HEK293 (cell line): ENCODE results near the gene SLC12A3.

ENCODE experiments used
- CTCF ChIA-PET: fragments of 350-600 bp; formaldehyde crosslinking; extraction: SDS; loops from one replicate; lab custom pipeline; 2021; ENCODE audit warnings: antibody characterized with exemption; lab: Yijun Ruan, JAX
- POLR2A ChIA-PET: fragments of 300-600 bp; formaldehyde crosslinking; extraction: SDS; loops from one replicate; lab custom pipeline; 2020; ENCODE audit warnings: antibody characterized with exemption, inconsistent platforms; lab: Yijun Ruan, JAX
- H3K27ac ChIP-seq: fragments of 200-500 bp; sonication (Bioruptor generic); 2 replicates; pipeline ENCODE4 v1.5.1; 2014; ENCODE audit warnings: low read depth, low read length, control low read depth, inconsistent platforms; ENCODE audit errors: extremely low read depth
- H3K36me3 ChIP-seq, 2 experiments: fragments of 200-500 bp in 1 of 2; sonication (Bioruptor generic) in 1 of 2; 1 replicate in 1 of 2; 2 replicates in 1 of 2; pipeline ENCODE4 v1.5.1; 2014 to 2017; ENCODE audit warnings: inconsistent platforms in 2 of 2, low read length in 2 of 2; ENCODE audit not compliant: control insufficient read depth in 2 of 2, insufficient read depth in 1 of 2
- H3K4me1 ChIP-seq: fragments of 200-500 bp; sonication (Bioruptor generic); 2 replicates; pipeline ENCODE4 v1.5.1; 2014; ENCODE audit warnings: mild to moderate bottlenecking, low read length, inconsistent platforms; ENCODE audit not compliant: control insufficient read depth, insufficient read depth
- H3K4me3 ChIP-seq: 2 replicates; pipeline ENCODE4 v1.5.1; 2011; ENCODE audit warnings: low read depth, mild to moderate bottlenecking, control low read depth, low read length, moderate library complexity
- H3K9me3 ChIP-seq: fragments of 200-500 bp; sonication (Bioruptor generic); 2 replicates; pipeline ENCODE4 v1.5.1; 2014; ENCODE audit warnings: low read depth, low read length, inconsistent platforms; ENCODE audit not compliant: control insufficient read depth, insufficient read depth
- ATF2 ChIP-seq: fragments of 450-650 bp; formaldehyde crosslinking; IDR thresholded peaks from 2 replicates; pipeline ENCODE4 v1.5.1; 2016; ENCODE audit warnings: missing biosample characterization, missing genetic modification characterization, low read depth
- GFI1B ChIP-seq: fragments of 450-650 bp; formaldehyde crosslinking; IDR thresholded peaks from 2 replicates; pipeline ENCODE4 v1.5.1; 2016; ENCODE audit warnings: missing biosample characterization, missing genetic modification characterization
- GLI2 ChIP-seq: fragments of 450-650 bp; formaldehyde crosslinking; IDR thresholded peaks from 2 replicates; pipeline ENCODE4; 2017; ENCODE audit warnings: missing biosample characterization, missing genetic modification characterization, low read depth, borderline replicate concordance
- GLIS2 ChIP-seq: fragments of 450-650 bp; formaldehyde crosslinking; IDR thresholded peaks from 2 replicates; pipeline ENCODE4 v1.5.1; 2016; ENCODE audit warnings: missing biosample characterization, missing genetic modification characterization
- HOXA7 ChIP-seq: sonication (generic); formaldehyde crosslinking; IDR thresholded peaks from 2 replicates; pipeline ENCODE4 v1.8.1; 2022; ENCODE audit warnings: missing genetic modification reagents, borderline replicate concordance
- KLF1 ChIP-seq: fragments of 450-650 bp; formaldehyde crosslinking; IDR thresholded peaks from 2 replicates; pipeline ENCODE4 v1.5.1; 2016; ENCODE audit warnings: missing biosample characterization, missing genetic modification characterization
- KLF10 ChIP-seq: fragments of 450-650 bp; IDR thresholded peaks from 2 replicates; pipeline ENCODE4 v1.5.1; 2018; ENCODE audit warnings: missing biosample characterization, mild to moderate bottlenecking, missing genetic modification characterization
- REPIN1 ChIP-seq: fragments of 450-650 bp; formaldehyde crosslinking; IDR thresholded peaks from 2 replicates; pipeline ENCODE4 v1.5.1; 2017; ENCODE audit warnings: missing biosample characterization, missing genetic modification characterization, low read depth
- SCRT1 ChIP-seq: fragments of 450-650 bp; formaldehyde crosslinking; IDR thresholded peaks from 2 replicates; pipeline ENCODE4 v1.5.1; 2016; ENCODE audit warnings: missing biosample characterization, missing genetic modification characterization, borderline replicate concordance
- SP7 ChIP-seq: fragments of 450-650 bp; formaldehyde crosslinking; IDR thresholded peaks from 2 replicates; pipeline ENCODE4 v1.5.1; 2016; ENCODE audit warnings: missing biosample characterization, missing genetic modification characterization
- ZBTB11 ChIP-seq: fragments of 450-650 bp; formaldehyde crosslinking; conservative IDR thresholded peaks from 2 replicates; pipeline ENCODE4 v1.5.1; 2016; ENCODE audit warnings: low read depth, missing biosample characterization, missing genetic modification characterization
- ZBTB20 ChIP-seq: fragments of 450-650 bp; formaldehyde crosslinking; IDR thresholded peaks from 2 replicates; pipeline ENCODE4 v1.5.1; 2016; ENCODE audit warnings: missing biosample characterization, missing genetic modification characterization
- ZFP69B ChIP-seq: fragments of 450-650 bp; formaldehyde crosslinking; IDR thresholded peaks from 2 replicates; pipeline ENCODE4 v1.5.1; 2016; ENCODE audit warnings: missing biosample characterization, missing genetic modification characterization
- ZNF155 ChIP-seq: fragments of 450-650 bp; formaldehyde crosslinking; IDR thresholded peaks from 2 replicates; pipeline ENCODE4 v1.5.1; 2016; ENCODE audit warnings: missing biosample characterization, missing genetic modification characterization
- ZNF2 ChIP-seq: fragments of 450-650 bp; formaldehyde crosslinking; IDR thresholded peaks from 2 replicates; pipeline ENCODE4 v1.5.1; 2016; ENCODE audit warnings: missing biosample characterization, missing genetic modification characterization
- ZNF324 ChIP-seq: fragments of 450-650 bp; formaldehyde crosslinking; IDR thresholded peaks from 2 replicates; pipeline ENCODE4 v1.5.1; 2016; ENCODE audit warnings: missing biosample characterization, missing genetic modification characterization
- ZNF37A ChIP-seq: fragments of 450-650 bp; IDR thresholded peaks from 2 replicates; pipeline ENCODE4 v1.5.1; 2018; ENCODE audit warnings: missing biosample characterization, missing genetic modification characterization
- ZNF426 ChIP-seq: fragments of 450-650 bp; formaldehyde crosslinking; IDR thresholded peaks from 2 replicates; pipeline ENCODE4 v1.5.1; 2017; ENCODE audit warnings: missing biosample characterization, missing genetic modification characterization, mild to moderate bottlenecking, inconsistent platforms, moderate library complexity
- ZNF48 ChIP-seq: fragments of 450-650 bp; formaldehyde crosslinking; IDR thresholded peaks from 2 replicates; pipeline ENCODE4 v1.5.1; 2016; ENCODE audit warnings: missing biosample characterization, missing genetic modification characterization
- ZNF544 ChIP-seq: fragments of 450-650 bp; formaldehyde crosslinking; IDR thresholded peaks from 2 replicates; pipeline ENCODE4 v1.5.0; 2017; ENCODE audit warnings: missing biosample characterization, missing genetic modification characterization
- ZNF555 ChIP-seq: fragments of 450-650 bp; formaldehyde crosslinking; conservative IDR thresholded peaks from 2 replicates; pipeline ENCODE4 v1.5.1; 2017; ENCODE audit warnings: missing biosample characterization, mild to moderate bottlenecking, missing genetic modification characterization, inconsistent platforms
- ZNF629 ChIP-seq: fragments of 450-650 bp; formaldehyde crosslinking; IDR thresholded peaks from 2 replicates; pipeline ENCODE4 v1.5.1; 2017; ENCODE audit warnings: missing biosample characterization, missing genetic modification characterization
- ZNF654 ChIP-seq: fragments of 450-650 bp; formaldehyde crosslinking; IDR thresholded peaks from 2 replicates; pipeline ENCODE4 v1.5.1; 2016; ENCODE audit warnings: low read depth, missing biosample characterization, missing genetic modification characterization
- ZNF664 ChIP-seq: fragments of 450-650 bp; formaldehyde crosslinking; IDR thresholded peaks from 2 replicates; pipeline ENCODE4 v1.5.1; 2016; ENCODE audit warnings: missing biosample characterization, missing genetic modification characterization
- ZNF843 ChIP-seq: fragments of 450-650 bp; formaldehyde crosslinking; IDR thresholded peaks from 2 replicates; pipeline ENCODE4 v1.5.1; 2016; ENCODE audit warnings: missing biosample characterization, missing genetic modification characterization

SLC12A3 gene

DNA sequence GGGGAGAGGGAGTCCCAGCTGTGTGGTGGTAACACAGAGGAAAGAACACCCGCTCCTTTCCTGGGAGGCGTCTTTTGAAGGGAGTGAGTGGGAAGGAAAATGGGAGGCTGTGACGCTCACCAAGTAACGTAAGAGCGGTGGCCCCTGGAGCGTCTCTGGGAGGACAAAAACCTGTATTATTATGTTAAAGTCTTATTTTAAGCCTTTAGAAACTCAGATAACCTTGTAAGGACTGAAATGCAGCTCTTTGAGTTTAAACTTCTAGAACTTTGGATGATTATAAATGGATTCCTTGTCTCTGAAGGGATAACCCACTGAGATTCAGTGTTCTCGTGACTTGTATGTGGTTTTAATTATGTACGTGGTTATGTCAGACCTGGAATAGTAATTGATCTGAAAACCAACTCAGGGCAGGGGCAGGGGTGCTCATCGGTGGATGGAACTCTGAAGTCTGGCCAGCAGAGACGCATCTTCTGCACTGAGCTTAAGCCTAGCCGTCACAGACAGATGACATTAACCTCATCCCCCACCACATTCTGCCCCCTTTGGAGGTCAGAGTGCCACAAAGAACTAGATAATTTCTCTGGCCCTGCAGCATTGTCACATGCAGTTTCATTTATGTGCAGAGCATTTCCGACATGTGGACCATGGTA, 41.8 kb upstream of the SLC12A3 start:
- Histone ChIP-seq H3K36me3 (peaks cover 16 to 57% of the 10 kb centered on the region in 2 experiments), H3K9me3 (no peaks in the 10 kb centered on the region), H3K4me3 (no peak overlapping the region), H3K27ac (no peak overlapping the region), H3K4me1 (no peaks in the 10 kb centered on the region)
- ChIA-PET POLR2A (no interaction called here), CTCF (no interaction called here)
- TF ChIP-seq HOXA7 (no peak), ZNF37A (no peak), ZFP69B (tag by site-specific recombination) (no peak)

- ChIA-PET CTCF (interaction anchor here (0.6 to 0.8 kb wide), 5 partner anchors 10 to 82 kb away, joined by 3 to 7 read pairs (median 3); no protein-coding TSS in a partner anchor), POLR2A (no interaction called here)
- TF ChIP-seq ZNF629 (tag by site-specific recombination) (no peak), ZNF37A (no peak), ZNF2 (tag by site-specific recombination) (no peak), ZNF555 (tag by site-specific recombination) (no peak), ZNF426 (tag by site-specific recombination) (no peak), ZNF155 (tag by site-specific recombination) (no peak), KLF10 (tag by site-specific recombination) (no peak), ZNF544 (tag by site-specific recombination) (no peak), GLIS2 (tag by site-specific recombination) (no peak), ZNF664 (tag by site-specific recombination) (no peak), ZNF654 (tag by site-specific recombination) (no peak), ZNF48 (tag by site-specific recombination) (no peak), ZBTB20 (tag by site-specific recombination) (no peak), SCRT1 (tag by site-specific recombination) (no peak)
- Histone ChIP-seq H3K36me3 (peaks cover 16 to 63% of the 10 kb centered on the region in 2 experiments), H3K4me1 (no peaks in the 10 kb centered on the region), H3K27ac (no peak overlapping the region), H3K4me3 (no peak overlapping the region), H3K9me3 (no peaks in the 10 kb centered on the region)
These were observed 40.7 kb upstream of the SLC12A3 start for GRCh38 chr16:56824331-56824730.

DNA sequence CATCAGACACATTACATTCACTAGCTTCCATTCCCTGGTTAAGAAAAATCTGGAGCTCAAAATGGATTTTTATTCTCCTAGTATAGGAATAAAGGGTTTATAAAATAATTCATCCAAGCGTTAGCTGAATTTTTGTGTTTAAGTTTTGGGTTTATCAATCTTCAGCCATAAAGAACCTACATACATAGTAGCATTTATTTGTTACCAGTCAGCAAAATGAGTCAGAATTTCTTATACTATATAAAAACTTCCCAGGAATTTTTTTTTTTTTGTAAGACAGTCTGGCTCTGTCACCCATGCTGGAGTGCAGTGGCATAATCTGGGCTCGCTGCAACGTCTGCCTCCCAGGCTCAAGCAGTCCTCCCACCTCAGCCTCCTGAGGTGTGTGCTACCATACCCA, 40.2 kb upstream of the SLC12A3 start:
- CTCF ChIA-PET, result interaction anchor here (0.6 to 0.8 kb wide), 5 partner anchors 10 to 82 kb away, joined by 3 to 7 read pairs (median 3); no protein-coding TSS in a partner anchor
- Histone ChIP-seq H3K36me3 (peaks cover 16 to 63% of the 10 kb centered on the region in 2 experiments), H3K4me3 (no peak overlapping the region), H3K4me1 (no peaks in the 10 kb centered on the region), H3K27ac (no peak overlapping the region), H3K9me3 (no peaks in the 10 kb centered on the region)
- TF ChIP-seq REPIN1 (tag by site-specific recombination) (no peak), ZNF324 (tag by site-specific recombination) (no peak), ATF2 (tag by site-specific recombination) (no peak), ZBTB11 (tag by site-specific recombination) (no peak), SP7 (tag by site-specific recombination) (no peak), GLI2 (no peak), KLF1 (tag by site-specific recombination) (no peak), ZNF843 (tag by site-specific recombination) (no peak), GFI1B (tag by site-specific recombination) (no peak)
- POLR2A ChIA-PET, result no interaction called here
